ENCODE measurements around the gene C5orf63. TPM values are rescaled to one million over a fixed set of nuclear protein-coding genes. Genes with fewer than 3 reads are reported as not detected.
A peak's percentile ranks its signal among the peaks of the same experiment; 100 is the strongest.

C5orf63 gene
- total RNA-seq, 1 donor from 2014 or later, result 0.24 TPM

DNA sequence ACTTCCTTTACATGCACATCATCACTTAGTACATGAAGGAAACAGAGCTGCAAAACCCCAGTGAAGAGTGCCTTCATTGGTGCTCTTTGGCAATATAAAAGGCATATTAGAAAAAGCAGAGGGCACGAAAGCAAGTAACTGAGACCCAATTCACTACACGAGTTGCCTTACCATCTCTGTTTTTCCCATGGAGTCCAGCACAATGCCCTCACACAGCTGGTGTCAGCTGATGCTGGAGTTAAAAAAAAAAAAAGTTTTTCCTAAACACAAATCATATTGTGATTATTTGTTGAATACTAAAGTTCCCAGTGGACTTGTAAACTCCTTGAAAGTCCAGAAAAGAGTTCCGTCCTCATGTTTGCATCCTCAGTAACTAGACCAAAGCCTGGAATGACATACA is 68.6 kb downstream of the C5orf63 start:
- no peaks in the 10 kb centered on the region for H3K9me3 Mint-ChIP-seq (ENCODE audit: unreplicated experiment)
- no peak overlapping the region for H3K27ac Mint-ChIP-seq (ENCODE audit: unreplicated experiment)
- peaks cover 23% of the 10 kb centered on the region for H3K4me1 Mint-ChIP-seq (ENCODE audit: unreplicated experiment)
- peaks cover 3% of the 10 kb centered on the region for H3K36me3 Mint-ChIP-seq (ENCODE audit: unreplicated experiment)
- no peaks in the 10 kb centered on the region for H3K27me3 Mint-ChIP-seq (ENCODE audit: unreplicated experiment)
- TF ChIP-seq, protein P1, sequence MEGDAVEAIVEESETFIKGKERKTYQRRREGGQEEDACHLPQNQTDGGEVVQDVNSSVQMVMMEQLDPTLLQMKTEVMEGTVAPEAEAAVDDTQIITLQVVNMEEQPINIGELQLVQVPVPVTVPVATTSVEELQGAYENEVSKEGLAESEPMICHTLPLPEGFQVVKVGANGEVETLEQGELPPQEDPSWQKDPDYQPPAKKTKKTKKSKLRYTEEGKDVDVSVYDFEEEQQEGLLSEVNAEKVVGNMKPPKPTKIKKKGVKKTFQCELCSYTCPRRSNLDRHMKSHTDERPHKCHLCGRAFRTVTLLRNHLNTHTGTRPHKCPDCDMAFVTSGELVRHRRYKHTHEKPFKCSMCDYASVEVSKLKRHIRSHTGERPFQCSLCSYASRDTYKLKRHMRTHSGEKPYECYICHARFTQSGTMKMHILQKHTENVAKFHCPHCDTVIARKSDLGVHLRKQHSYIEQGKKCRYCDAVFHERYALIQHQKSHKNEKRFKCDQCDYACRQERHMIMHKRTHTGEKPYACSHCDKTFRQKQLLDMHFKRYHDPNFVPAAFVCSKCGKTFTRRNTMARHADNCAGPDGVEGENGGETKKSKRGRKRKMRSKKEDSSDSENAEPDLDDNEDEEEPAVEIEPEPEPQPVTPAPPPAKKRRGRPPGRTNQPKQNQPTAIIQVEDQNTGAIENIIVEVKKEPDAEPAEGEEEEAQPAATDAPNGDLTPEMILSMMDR (IDR thresholded peaks at IDR 0.05), result no peak
- no peak for DNase-seq (ENCODE audit: extremely low spot score, unreplicated experiment)
- no peak overlapping the region for H3K4me3 Mint-ChIP-seq (ENCODE audit: unreplicated experiment)

DNA sequence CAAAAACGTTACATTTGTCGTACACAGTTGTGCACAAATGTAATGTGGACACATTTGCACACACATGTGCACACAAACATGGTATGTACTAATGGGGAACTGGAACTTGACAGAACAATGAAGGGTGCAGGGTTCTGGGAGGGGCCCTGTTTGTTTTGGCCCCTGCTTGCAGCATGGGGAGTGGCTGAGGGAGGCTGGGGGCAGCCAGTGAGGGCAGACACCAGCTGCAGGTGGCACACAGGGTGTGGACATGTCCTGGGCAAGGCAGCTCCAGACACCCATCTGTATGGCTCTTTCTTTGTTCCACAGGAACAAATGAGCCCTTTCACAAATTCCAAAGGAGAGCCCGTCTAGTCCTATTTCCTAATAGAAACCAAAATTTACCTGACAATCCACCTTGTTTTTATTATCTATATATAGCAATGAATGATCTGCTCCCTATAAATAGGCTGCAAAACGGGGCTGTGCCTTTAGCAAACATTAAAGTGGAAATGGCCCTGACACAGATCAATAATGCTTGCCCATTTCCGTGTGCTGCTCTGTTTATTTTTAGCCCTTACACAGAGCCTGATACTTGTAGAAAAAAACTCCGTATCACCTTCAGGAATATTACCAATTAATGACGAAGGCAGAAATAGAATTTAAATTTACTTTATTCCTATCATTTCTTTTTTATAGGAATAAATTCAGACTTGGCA is 69.4 kb downstream of the C5orf63 start:
- Mint-ChIP-seq H3K9me3 (ENCODE audit: unreplicated experiment) (no peaks in the 10 kb centered on the region), H3K27ac (ENCODE audit: unreplicated experiment) (no peak overlapping the region), H3K4me3 (ENCODE audit: unreplicated experiment) (no peak overlapping the region), H3K36me3 (ENCODE audit: unreplicated experiment) (peaks cover 3% of the 10 kb centered on the region), H3K4me1 (ENCODE audit: unreplicated experiment) (peaks cover 23% of the 10 kb centered on the region), H3K27me3 (ENCODE audit: unreplicated experiment) (no peaks in the 10 kb centered on the region)
- no peak for DNase-seq (ENCODE audit: extremely low spot score, unreplicated experiment)
- TF ChIP-seq, protein P1 (IDR thresholded peaks at IDR 0.05), result no peak

DNA sequence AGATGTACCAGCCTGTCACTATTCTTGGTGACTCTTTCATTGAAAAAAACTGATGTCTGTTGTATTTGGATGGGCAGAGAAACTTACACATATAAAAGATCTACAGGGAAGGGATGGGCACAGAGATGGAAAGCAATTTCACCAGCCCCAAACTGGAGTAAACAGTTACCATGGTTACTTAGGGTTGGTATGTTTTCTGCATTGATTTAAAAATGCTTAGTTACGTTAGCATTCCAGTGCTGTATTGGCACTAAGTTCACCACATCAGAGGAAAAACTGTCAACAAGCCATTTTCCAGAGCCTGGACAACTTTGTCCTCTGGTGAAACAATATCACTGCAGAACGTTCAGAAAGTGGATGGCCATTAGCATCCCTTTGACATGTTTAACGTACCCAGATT is 70.9 kb downstream of the C5orf63 start:
- Mint-ChIP-seq H3K27me3 (ENCODE audit: unreplicated experiment) (no peaks in the 10 kb centered on the region), H3K4me1 (ENCODE audit: unreplicated experiment) (peaks cover 31% of the 10 kb centered on the region)

DNA sequence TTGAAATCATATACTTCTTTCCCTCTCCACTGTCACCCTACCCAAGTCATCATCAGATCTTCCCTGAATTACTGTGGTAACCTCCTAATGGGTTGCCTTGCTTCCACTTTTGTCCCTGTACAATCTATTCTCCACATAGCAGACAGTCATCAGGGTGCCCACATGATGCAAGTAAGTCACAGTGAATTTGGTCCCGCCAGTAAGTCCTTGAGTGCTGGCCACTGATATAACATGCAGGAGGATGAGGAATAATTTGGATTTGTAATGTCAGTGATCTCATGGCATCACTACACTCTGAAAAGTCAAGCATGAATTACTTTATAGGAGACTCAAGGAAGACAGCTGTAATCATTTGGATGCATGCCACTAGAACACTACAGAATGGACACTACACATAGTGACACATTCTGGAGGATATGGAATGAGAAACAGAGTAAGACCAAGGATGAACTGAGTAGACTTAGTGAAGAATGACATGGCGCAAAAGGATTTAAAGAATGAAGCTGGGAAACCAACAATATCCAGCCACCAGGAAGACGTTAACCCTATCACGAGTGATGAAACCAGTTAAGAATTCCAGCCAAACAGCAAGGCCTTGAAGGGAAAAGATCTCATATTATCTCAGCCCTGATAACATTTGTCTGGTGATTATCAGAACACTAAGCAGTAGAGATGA is 71.5 kb downstream of the C5orf63 start:
- Mint-ChIP-seq H3K4me3 (ENCODE audit: unreplicated experiment) (no peak overlapping the region), H3K27me3 (ENCODE audit: unreplicated experiment) (no peaks in the 10 kb centered on the region), H3K9me3 (ENCODE audit: unreplicated experiment) (no peaks in the 10 kb centered on the region), H3K27ac (ENCODE audit: unreplicated experiment) (peak overlapping the region; percentile 15), H3K4me1 (ENCODE audit: unreplicated experiment) (peaks cover 31% of the 10 kb centered on the region), H3K36me3 (ENCODE audit: unreplicated experiment) (peaks cover 3% of the 10 kb centered on the region)
- TF ChIP-seq, protein P1 (IDR thresholded peaks at IDR 0.05), result no peak
- DNase-seq (ENCODE audit: extremely low spot score, unreplicated experiment), result no peak

More for the DNA sequence above, 70.9 kb downstream of the C5orf63 start:
- TF ChIP-seq, protein P1 (IDR thresholded peaks at IDR 0.05), result no peak
- no peak overlapping the region for H3K4me3 Mint-ChIP-seq (ENCODE audit: unreplicated experiment)
- no peak for DNase-seq (ENCODE audit: extremely low spot score, unreplicated experiment)
- H3K9me3 Mint-ChIP-seq (ENCODE audit: unreplicated experiment), result no peaks in the 10 kb centered on the region
- H3K27ac Mint-ChIP-seq (ENCODE audit: unreplicated experiment), result no peak overlapping the region
- peaks cover 3% of the 10 kb centered on the region for H3K36me3 Mint-ChIP-seq (ENCODE audit: unreplicated experiment)

Other genes with a start within 250 kb of the C5orf63 start
- gene MARCHF3, start 42.9 kb downstream of the C5orf63 start, total RNA-seq, result 33.5 and 34.5 TPM in 2 replicates
- gene MEGF10, start 217.3 kb upstream of the C5orf63 start, total RNA-seq, result 39.8 and 41.0 TPM in 2 replicates